Fibroblast of the conjunctiva (primary cell): ENCODE results near the gene AHI1.

Source experiments
- DNase-seq: peaks from one replicate; pipeline ENCODE4 v3.0.0-alpha.2; 2010; ENCODE audit warnings: low read depth

The AHI1 gene

DNA sequence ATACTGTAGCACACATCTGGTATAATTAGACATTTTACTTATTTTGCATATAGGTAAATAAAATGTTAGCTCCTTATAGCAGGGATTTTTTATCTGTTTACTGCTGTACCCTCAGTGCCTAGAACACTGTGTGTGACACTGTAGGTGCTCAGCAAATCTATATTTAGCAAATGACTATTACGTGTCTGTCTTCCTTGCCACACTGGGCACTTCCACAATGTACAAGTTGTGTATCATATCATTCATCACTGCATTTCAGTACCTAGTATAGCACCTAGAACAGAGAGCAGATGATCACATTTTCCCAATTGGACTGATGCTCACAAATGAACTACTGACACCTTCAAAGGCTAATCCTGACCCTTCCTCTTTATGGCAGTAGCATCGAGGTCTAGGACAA, 200.8 kb downstream of the AHI1 start:
- DNase-seq, result no peak

DNA sequence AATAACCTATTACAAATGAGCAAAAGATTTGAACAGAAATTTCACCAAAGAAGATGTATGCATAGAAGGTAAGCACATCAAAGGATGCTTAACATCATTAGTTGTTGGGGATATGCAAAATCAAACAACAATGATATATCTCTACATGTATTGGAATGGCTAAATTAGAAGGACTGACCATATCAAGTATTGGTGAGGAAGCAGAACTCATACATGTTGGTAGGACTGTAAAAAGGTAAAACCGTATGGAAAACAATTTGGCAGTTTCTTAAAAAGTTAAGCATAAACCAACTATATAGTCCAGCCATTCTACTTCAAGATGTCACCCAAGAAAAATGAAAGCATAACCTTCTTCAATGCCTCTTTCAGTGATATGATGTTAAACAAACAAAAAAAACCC, 202.5 kb downstream of the AHI1 start:
- DNase-seq, result no peak

DNA sequence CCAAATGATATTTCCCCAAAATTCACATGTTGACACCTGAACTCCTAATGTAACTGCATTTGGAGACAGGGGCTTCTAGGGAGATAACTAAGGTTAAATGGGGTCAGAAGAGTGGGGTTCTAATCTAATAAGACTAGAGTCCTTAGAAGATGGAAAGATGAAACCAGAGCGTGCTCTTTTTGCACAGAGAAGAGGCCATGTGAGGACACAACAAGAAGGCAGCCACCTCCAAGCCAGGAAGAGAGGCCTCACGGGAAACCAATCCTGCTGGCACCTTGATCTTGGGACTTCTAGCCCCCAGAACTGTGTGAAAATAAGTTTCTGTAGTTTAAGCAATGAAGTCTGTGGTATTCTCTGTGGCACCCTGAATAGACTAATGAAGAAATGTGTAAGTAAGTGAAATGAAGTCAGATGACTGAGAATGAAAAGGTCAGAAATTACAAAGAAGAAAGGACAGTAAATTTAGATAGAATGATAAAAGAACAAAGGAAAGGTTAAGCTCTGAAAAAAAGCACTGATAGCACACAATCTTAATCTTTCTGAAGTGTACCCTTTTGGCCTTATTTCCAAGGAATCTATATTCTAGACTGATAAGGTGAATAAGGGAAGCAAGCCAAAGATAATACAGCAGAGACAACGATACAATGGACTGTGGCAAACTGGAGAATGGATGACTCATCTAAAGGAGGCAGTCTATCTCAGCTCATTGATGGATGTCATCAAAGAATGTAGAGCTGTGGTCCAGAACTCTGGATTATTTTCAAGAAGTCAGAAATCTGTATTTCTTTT, 206.1 kb downstream of the AHI1 start:
- no peak for DNase-seq

DNA sequence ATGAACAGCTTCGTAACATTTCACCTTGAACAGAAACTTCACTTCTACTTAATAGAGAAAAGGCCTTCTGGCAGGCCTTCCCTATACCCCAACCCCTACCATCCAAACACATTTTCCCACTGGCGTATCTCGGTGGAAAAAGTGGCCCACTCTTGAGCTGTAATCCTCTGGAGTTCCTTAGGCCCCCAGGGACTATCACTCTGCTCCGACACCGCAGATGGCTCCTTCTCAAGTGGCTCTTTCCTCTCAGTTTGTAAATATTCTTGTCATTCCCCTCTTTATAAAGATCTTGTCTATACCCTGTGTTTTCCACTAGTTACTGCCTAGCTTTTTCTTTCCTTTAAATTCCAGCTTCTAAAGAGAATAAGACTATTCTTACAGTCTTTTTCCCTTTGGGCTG, 207.7 kb downstream of the AHI1 start:
- DNase-seq, result no peak

DNA sequence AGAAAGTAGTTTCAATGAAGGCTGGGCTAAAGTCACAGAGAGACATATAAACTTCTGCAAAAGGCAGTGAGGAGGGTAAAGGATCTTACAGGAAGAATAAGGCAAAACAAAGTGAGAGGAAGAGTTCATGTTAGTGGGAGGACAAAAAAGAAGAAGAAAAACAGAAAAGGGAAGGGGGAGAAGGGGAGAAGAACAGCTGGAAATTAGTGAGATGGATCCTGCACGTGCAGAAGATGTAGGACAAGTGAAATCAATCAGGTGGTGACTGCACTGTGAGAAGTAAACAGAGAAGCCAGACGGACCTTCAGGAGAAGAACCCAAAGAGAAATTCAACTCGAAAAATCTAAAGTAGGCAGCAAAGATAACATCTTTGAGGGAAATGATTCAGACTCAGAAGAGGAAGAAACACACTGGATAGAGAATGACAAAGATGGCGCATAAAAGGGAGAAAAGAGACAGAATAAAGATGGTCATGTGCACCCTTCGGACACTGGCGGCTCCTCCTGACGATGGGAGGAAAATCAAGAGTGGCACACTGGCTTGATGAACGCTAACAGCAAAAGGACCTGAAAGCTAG, 210.5 kb downstream of the AHI1 start:
- DNase-seq, result no peak

DNA sequence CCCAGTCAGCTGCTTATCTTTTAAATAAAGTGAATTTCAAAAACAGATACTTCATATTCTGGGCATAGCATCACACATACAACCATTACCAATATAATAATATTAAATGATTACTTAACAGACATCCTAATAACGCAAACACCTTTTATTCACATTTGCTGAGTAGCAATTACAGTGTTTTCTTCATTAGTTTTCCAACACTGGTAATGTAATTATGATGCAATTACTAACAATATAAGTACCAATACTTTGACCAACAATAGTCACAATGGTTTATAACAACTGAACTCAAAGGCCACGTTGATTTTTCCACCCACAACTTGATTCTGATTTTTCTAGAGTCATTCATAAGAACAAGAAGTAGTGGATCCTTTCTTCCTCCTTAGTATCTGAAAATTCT, 212.4 kb downstream of the AHI1 start:
- no peak for DNase-seq

DNA sequence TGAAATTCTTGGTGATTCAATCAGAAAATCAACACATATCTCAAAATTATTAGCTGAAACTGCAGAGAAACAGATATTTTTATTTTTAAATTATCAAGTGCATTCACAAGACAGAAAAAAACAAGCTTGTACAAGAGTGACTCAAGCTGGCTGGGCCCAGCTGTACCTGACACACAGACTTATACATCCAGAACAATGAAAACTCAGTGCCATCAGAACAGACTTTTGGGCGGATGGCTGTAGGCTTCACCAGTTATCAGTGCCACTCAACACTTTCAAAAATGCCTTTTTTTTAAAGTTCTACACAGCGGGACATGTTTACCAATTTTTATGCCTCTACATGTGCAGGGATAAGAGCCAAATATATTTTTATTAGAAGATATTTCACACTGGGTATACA, 213.6 kb downstream of the AHI1 start:
- no peak for DNase-seq

DNA sequence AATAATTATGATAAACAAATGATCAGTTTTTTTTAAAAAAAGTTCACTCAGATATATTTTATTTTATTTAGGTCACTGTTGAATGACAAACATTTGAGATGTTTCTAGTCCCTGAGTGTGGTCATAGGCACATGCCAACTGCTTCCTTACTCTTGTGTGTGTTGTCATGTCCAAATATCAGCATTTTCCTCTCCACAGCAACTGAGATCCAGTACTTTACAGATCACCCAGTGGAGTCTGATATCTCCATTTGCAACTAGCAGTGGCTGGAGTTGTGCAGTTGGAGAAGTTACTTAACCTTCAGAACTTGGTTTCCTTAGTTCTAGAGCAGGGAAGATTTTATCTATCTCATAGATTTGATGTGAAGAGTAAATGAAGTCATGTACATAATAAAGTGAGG, 215.1 kb downstream of the AHI1 start:
- DNase-seq, result no peak

DNA sequence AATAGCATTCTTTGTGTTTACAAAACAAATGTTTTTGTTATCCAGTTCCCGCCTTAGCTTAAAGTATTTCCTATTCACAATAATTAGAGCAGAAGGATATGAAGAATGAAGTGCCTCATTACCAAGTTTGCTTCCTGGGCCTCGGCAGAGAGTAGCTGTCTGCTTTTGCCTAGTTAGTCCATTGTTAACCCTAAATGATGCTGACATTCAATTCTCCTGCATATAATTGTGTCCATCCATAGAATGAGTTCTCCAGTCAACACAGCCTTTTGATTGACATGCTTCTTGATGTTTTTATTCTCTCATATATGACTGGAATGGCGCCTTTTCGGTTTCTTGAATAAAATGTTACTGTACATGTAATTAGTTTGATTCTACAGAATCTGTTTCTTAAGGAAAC, 215.6 kb downstream of the AHI1 start:
- DNase-seq, result no peak

DNA sequence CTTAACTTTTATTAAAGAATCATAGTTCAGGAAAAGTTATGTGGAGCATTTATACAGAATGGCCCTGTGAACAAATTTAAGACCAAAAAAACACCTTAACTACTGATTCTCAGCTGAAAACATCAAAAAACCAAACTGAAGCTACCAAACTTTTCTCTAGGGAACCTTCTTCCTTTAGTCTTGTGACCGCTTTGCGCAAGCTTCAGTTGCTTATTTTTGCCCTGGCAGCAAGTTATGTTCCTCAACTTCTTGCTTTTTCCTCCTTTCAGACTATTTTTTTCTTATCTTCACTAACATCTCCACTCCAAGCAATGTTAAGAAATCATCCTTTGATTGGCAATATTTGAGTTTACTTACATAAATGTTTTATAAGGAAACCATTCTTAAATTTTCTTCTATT, 216.3 kb downstream of the AHI1 start:
- DNase-seq, result no peak

DNA sequence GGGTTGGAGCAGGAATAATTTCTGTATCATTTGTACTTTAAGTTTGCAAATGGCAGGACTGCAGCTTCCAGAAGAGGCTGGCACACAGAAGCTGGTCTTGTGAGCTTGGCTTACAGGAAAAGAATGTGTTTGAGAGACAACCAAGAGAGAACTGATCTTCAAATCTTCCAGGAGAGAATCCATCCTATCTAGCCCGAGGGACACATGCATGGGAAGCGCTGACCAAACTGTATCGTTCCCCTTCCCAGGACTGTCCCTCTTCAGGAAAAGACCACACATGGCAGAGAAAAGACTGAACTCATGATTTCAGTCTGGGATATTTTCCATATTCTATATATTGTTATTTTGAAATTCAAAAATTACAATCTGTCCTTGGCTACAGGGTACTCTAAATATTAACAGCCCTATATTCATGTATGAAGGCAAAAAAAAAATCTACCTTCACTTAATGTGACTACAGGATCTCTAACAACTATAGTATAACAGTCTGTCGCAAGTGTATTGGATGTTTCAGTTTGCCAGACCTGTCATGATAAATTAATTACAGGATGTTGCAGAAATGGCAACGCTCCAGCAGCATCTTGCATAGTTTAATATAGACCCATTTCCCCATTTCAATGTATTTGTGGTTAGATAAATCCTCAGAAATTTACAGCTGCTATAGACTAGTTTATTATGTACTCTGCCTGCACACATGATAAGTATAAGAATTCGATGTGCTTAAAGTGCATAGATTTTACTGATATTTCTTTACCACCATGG, 217.0 kb downstream of the AHI1 start:
- DNase-seq, result no peak

DNA sequence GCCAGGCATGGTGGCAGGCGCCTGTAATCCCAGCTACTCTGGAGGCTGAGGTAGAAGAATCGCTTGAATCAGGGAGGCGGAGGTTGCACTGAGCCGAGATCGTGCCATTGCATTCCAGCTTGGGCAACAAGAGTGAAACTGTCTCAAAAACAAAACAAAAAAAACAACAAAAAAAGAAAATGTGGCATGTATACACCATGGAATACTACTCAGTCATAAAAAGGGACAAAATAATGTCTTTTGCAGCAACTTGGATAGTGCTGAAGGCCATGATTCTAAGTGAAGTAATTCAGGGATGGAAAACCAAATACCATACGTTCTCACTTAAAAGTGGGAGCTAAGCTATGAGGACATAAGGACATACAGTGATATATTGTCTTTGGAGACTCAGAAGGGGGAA, 220.1 kb downstream of the AHI1 start:
- DNase-seq, result no peak

DNA sequence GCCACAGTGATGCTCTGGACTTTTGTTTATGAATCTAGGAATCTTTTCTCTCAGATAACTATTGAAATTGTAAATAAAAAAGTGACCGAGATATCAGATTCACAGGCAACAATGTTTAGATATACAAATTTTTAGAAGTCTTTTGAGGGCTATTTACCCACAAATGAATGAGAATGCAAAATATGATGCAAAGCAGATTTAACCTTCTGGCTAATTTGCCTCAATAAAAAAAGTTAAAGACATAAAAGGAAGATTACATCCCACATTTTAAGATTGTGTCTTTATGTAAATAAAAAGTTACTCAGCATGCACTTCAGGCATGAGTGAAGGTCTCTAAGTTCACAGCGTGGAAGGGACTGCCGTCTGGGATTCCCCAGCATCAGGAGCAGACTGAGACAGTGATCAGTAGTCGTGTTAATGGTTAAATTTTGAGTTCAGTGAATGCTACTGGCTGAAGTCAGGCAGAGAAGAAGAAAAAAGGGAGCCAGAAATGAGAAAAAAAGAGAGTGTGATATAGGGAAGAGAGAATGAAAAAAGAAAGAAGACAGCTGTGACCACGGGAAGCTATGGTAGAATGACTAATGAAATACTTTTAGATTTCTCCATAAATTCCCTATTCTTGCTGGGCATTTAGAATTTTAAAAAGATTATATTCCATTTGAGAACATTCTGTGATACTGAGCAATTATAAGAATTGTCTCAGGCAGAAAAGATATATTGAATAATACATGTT, 222.8 kb downstream of the AHI1 start:
- no peak for DNase-seq

DNA sequence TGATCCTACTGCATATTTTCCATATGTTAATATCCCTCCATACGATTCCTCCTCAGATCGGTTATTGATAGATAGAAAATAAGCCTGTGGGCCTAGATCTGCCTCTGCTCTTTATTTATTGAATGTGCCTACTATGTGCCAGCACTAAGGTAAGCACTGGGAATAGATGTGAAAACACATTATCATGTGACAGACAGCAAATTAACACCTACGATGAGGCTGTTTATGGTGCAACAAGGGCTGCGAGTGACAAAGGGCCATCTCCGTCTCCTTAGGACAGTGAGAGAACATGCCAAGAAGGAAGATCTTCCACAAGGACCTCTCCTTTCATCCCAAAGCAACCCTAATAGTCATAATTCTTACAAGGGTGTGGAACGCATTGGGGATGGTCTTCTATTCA, 225.9 kb downstream of the AHI1 start:
- no peak for DNase-seq

DNA sequence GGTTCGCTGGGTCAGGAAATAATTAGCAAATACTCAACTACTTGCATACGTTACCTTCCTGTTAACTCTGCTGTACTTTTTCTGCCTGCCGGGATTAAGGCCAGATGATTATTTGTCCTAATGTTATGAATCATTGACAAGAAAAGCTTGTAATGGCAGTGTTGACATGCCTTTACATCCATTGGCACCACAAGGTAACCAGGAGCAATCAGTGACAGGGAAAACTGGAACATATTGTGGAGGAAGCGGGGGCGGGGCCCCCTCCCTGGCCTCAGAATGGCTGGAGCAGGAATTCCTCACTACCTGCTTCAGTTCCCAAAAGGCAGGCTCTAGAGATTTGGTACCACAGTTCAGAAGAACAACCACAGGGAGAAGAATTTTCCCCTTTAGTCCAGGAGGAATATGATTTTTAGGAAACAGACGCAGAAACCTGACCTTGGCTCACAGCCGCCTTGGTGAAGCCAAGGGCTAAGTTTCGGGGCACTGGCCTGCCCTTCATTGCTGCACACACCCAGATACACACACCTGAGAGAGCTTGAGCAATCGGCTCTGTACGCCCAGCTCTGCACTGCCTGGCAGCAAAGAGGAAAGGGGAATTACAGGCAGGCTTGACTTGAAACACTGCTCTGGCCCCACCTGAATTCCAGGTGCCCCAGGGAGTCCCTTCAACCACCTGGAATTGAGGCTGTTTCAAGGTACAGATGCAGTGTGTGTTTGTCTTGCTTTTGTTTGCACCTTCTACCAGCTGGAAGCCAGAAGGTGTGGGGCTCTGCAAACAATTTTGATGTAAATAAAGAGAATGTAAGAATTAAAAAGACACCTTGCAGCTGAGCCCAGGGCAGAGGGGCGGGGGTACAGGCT, 226.6 kb downstream of the AHI1 start:
- DNase-seq, result no peak

DNA sequence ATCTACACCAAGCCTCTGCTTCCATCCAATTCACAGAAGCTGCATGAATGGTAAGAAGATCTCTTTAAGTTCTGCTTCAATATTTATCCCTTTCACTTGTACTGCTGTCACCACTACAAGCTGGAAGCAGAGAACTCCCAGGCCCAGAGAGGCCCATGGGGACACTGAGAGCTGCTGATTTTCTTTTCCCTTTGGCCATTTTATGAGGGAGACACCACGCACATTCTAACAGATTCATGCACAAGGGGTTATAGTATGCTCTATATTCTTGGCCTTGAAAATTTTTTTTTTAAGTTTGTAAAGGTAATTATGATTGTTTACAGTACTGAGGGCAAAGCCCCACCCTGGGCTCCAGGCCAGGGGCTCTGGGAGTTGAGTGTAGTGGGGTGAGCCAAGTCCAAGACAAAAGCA, 228.1 kb downstream of the AHI1 start:
- DNase-seq, result no peak

DNA sequence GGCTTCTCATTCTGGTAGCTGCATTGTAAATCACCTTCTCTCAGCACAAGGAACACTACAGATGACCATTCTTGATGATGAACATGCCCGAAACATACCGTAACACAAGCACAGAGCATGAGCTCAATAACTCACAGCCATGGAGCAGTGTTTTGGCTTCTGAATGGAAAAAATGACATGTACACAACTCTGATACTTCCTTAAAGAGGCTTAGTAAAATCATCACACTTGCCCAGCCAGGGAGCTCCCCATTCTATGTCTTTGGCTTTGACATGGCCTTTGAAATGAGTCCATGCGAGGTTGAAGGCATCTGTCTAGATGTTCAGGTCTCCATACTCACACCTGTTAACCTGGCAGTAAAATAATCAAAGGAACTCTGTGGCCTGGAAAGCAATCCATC, 228.8 kb downstream of the AHI1 start:
- DNase-seq, result no peak

DNA sequence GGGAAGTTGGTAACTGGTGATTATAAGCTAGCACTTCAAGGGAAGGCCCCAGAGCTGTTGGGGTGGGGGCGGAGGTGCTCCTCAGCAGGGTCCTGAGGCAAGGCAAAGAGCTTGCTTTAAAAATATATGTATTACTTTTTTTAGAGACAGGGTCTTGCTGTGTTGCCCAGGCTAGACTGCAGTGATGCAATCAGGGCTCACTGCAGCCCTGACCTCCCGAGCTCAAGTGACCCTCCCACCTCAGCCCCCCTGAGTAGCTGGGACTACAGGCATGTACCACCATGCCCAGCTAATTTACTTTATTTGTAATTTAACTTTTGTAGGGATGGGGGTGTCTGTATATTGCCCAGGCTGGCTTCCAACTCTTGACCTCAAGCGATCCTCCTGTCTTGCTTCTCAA, 229.3 kb downstream of the AHI1 start:
- DNase-seq, result no peak

DNA sequence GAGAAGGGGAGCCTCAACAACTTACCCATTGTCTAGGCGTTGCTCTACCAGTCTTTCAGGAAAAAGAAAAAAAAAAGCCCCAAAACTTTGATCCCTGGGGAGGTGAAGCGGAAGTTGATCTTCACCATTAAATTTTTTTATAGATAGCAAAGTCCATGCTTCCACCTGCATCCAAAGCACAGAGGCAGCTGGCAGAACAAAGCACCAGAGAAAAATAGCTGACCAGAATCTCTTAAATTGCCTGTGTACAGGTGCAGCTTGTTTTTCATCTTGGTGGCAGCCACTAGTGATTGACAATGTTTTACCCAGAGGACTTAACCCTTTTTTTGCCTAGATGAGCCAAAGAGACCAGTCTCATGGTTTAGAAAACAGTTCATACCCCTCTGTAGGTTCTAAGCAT, 230.5 kb downstream of the AHI1 start:
- no peak for DNase-seq

DNA sequence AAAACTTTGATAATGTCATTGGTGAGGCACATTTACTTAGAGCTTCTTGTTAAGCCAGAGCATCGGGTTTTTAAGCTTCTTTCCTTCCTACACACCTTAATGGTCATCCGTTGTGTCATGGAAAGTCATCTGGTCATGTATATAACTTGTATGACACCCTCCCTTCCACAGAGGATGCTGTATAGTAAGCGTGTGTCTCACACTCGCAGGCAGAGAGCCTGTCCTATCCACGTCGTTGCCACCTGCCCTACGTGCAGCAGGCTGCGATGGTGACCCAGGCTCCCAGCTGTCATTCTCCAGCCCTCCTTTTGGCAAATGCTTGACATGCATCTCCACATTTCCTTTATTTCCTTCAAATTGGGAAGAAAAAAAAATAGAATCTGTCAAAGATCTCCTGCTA, 230.9 kb downstream of the AHI1 start:
- no peak for DNase-seq

DNA sequence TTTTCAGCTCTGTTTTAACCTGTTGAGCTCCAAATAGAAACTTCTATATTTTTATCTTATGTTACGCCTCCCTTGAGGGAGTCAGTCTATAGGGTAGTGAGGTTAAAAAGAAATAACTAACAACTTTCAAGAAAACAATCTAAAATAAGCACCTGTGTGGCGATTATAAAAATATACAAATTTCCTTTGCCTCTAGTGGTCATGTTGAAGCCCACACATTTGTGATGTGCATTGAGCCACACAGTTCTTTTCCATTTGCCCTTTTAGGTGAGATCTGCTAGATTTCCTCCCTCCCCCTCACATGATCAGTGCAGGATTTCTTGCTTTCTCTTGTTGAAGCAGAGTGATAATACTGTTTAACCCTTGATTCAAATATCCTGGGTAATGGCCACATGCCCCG, 232.3 kb downstream of the AHI1 start:
- DNase-seq, result no peak
